Activated T-cell treated with anti-CD3 and anti-CD28 coated beads for 4 hours (primary cell): ENCODE results near the gene NCKAP5.

Experiments used
- DNase-seq: peaks from one replicate; pipeline ENCODE4 v3.0.0-alpha.2; 2020

NCKAP5 gene

DNA sequence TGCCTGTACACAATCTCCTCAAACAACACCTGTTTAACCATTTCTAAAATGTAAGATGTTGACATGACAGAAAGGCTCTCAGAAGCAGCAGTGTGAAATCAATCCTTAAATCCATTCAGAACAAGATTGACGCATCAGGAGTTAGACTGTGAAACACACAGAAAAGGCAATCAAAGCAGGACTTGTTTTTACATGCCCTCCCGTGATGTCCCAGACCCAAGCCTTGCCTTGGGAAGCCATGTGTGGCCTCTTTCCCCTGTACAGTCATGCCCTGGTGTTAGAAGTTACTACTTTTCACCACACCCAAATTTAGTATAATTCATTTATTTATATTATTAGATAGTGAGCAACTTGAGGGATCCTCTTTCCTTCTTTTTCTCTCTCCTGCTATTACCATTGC is 115.7 kb downstream of the NCKAP5 start:
- no peak for DNase-seq

GRCh38 chr2:133452146-133452545 is 116.1 kb downstream of the NCKAP5 start:
- DNase-seq: no peak

- DNase-seq: no peak
Observed at GRCh38 chr2:133448195-133448594, 120.1 kb downstream of the NCKAP5 start.

DNA sequence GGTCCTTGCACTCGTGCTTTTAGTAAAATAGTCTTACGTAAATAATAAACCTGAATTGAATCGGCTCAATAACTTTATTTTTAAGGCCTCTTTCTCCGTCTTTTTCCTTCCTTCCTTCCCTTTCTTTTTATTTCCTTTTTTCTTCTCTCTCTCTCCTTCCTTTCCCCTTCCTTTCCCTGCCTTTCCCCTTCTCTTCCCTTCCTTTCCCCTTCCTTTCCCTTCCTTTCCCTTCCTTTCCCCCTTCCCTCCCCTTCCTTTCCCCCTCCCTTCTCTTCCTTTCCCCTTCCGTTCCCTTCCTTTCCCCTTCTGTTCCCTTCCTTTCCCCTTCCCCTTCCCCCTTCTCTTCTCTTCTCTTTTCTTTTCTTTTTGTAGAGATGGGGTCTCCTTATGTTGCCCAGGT is 121.0 kb downstream of the NCKAP5 start:
- no peak for DNase-seq

DNA sequence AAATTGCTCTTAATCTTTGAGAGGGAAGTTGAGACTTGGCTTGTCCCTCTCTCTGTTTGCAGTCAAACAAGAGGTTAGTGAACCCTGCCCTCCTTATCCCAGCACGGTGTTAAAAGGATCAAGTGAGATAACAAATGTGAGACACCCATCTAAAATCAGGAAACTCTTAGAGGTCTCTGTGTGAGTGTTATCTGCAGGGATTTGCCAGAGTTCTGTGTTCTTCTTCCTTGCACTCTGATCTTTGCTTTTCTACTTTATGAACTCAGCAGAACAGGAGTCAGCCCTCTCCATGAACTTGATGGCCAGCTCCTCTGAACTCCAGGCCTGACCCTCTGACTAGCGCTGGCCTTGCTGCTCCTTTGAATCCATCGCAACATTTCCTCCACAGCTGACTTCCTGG is 123.8 kb downstream of the NCKAP5 start:
- no peak for DNase-seq

GRCh38 chr2:133442393-133442792 is 125.9 kb downstream of the NCKAP5 start:
- DNase-seq: no peak

GRCh38 chr2:133439565-133439920 is 128.7 kb downstream of the NCKAP5 start:
- DNase-seq: no peak

DNA sequence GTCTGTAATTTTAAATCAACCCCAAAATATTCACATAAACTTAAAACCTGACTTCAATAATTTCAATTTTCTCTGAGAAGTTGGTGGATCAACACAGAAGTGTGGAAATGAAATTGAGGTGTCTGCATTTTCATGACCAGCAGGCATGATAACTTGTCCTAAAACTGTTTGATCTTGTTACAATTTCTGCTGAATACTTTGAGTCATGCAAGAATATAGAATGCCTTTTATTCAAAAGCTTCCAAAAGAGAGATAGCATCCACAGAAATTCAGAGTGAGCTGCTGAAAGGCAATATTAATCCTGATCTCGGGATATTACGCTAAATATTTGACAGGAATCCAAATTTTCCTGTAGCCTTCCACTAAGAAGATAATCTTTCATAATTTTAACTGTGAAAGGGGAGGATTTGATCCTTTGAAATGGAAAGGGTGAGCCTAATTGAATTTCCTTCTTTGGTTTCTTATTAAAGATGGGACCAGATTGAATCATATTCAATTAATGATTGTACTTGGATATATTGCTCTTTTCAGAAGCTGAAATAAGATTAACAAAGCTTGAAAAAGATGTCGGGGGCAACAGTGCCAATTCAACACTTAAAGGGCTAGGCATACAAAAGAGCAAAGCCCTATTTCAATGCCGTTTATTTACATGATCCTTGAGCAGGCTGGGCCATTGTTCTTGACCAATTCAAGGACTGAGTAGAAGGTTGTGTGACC is 129.3 kb downstream of the NCKAP5 start:
- no peak for DNase-seq

DNA sequence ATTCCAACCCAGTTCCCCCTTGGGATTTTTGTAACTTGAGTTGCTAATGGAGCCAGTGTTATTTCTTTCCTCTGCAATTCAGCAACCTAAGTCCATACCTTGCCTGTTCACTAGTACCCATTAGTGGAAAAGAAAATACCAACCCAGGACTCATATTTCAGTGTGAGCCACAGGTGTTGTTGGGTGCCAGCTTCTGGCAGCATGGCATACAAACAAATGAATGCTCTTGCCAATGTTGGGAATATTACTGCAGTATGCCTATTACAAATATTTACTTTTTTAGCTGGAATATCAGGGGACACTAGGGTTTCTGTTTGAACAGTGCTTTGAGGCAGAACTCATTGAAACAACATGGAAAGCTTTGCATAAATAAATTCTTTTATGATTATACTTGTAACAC is 130.2 kb downstream of the NCKAP5 start:
- no peak for DNase-seq

- DNase-seq: no peak
Observed at GRCh38 chr2:133437492-133437891, 130.8 kb downstream of the NCKAP5 start.

DNA sequence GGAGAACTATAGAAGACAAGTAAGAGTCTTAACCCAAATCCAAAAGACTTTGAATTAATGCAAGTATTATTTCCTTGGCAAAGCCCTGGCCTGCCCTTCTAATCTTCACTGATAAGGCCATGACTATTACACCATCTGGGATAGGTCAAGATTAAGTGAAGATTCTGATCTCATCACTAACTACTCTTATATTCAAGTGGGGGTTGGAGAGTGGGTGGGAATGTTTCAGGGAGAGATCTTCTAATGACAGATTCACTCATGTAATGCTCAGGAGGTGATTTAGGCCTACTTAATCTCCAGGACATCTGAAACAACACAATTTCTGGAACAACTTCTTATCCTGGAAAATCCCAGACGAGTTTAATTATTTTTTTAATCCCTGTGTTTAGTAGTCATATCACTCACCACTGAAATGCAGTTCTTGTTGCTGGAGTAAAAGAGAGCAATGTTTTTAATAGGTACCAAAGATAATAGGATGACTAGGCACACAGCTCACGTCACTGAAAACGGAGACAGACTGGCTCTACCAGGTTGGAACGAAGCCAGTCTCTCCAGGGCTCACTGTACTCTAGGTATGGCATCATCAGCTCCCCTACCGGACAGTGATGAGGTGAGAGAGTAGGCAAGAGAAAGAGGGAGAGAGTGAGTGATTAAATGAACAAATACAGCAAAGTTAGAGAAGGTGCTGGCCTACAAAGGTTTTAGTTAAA is 133.1 kb downstream of the NCKAP5 start:
- DNase-seq: no peak

DNA sequence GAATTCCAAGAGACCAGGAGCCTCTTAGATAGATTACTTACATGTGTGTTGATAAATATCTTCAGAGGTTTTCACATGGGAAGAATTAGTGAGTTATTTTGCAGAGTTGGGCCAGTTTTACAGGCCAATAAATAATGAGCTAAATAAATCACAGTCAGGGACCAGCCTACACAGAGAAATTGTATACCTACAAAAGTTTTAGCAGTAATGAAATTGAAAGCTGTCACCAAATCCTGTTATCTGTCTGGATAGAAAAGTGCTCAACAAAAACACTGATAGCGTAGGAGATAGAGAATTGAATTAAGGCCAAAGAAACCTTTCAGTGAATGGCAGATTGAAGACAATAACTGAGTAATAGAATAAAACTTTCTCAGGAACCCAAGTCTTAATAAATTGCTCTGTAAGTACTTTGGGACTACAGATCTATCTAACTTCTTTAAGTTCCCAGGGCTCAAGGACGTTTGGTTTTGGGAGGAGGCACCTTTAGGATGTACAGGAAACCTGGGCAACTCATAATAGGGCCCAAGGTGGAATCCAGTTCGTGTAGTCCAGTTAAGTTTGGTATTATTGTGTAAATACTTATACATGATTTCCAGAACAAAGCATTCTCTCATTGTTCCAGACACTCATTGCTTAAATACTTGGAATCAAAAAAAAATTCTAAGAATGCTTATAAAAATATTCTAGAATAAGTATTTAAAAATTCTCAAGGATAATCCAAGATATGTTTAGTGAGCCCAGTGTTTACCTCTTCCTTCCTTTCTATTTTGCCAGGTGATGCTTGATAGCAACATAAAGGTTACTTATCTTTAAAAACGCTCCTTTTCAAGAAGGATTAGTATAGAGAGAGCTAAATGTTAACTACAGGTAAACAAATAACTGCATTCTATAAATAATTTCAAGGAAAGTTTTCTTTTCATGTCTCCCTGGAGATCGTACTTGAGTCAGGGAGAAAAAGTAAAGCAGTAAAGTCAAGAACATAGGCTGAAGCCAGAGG is 134.5 kb downstream of the NCKAP5 start:
- no peak for DNase-seq

GRCh38 chr2:133432778-133433177 is 135.5 kb downstream of the NCKAP5 start:
- DNase-seq: no peak

- no peak for DNase-seq
Observed at GRCh38 chr2:133431289-133431688, 137.0 kb downstream of the NCKAP5 start.

DNA sequence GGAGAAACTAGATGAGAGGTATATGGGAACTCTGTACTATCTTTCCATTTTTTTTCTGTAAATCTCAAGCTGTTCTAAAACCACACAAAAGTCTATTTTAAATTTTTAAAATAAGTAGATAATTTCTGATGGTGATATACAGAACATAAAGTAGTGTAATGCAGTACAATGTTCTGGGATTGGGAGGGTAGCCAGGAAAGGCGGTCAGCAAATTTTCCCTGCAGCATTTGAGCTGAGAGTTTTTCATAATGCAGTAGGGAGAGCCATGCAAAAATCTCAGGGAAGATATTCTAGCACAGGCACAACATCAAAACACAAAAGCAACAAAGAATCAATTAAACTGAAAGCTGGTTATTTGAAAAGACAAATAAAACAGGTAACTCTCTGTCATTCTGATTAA is 141.5 kb downstream of the NCKAP5 start:
- no peak for DNase-seq

GRCh38 chr2:133425612-133426011 is 142.7 kb downstream of the NCKAP5 start:
- no peak for DNase-seq

- no peak for DNase-seq
Observed at GRCh38 chr2:133424876-133425275, 143.4 kb downstream of the NCKAP5 start.

GRCh38 chr2:133422931-133423351 is 145.3 kb downstream of the NCKAP5 start:
- DNase-seq: no peak

DNA sequence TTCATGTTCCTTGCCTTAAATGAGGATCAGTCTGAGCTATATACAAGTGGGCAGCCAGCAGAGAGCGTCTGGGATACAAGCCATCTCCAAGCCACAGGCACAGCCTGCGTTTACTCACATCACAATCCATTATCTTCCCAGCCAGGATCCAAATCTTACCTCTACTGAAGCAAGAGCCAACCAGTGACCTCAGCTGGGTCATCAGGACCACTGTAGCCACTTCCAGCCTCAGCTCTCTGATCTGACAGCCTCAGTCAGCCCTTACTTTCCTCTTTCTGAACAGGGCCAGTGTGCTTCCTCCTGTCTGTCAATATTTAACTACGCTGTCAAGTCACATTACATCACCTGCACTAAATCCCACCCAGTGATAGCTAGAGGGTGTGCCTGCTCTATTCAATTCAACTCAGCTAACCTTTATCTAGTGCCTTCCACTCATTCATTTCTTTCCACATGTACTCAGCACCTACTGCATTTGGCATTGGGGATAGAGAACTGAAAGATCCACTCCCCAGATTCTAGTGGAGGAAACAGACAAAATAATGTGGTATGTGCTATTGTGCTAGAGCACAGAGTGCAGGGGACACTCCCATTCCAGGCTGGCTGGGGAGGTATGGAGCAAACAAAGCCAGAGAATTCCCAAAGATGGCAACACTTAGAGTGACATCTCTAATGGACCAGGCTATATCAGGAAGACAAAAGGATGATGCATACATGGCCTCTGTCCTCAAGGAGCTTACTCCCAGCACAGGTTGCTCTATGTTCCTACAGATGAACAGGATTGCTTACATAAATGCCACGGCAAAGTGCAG is 146.5 kb downstream of the NCKAP5 start:
- no peak for DNase-seq

DNA sequence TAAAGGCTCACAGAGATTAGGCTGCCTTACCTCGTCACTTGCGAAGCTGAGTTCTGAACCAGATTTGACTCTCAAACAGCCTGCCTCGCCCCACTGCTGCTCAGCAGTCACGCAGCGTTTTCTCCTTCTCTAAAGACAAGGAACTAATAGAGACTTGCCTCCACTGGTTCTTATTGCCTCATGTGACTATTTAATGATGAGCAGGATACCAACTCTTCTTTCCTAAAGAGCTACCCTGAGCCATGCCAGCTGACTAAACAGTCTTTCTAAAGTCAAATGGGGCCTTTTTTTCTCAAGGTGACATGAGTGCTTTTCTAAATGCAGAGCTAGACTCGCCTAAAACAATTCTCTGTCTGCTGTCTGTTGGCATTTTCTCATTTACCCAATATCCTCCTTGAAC is 147.5 kb downstream of the NCKAP5 start:
- no peak for DNase-seq

GRCh38 chr2:133418671-133419070 is 149.6 kb downstream of the NCKAP5 start:
- DNase-seq: no peak

- DNase-seq: no peak
Observed at GRCh38 chr2:133418021-133418420, 150.2 kb downstream of the NCKAP5 start.

DNA sequence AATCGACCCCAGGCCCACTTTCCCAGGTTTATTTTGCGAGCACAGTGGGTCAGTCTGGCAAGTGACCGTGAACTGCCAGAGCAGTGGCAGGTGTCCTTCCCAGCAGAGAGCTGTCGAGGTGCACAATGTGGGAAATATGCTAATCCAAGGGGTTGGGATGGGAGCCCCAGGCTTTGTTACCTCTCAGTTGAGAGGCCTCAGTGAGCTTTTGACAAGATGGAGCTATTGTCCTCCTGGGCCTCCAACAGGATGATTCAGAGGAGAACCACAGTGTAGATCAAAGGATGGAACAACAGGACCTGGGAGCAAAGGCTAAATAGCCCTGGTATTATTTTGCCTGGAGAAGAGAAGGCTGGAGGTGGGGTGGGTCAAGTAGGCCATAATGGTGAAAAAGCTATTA is 150.8 kb downstream of the NCKAP5 start:
- no peak for DNase-seq
